ENCODE results near the gene WDR90.

The WDR90 gene

DNA sequence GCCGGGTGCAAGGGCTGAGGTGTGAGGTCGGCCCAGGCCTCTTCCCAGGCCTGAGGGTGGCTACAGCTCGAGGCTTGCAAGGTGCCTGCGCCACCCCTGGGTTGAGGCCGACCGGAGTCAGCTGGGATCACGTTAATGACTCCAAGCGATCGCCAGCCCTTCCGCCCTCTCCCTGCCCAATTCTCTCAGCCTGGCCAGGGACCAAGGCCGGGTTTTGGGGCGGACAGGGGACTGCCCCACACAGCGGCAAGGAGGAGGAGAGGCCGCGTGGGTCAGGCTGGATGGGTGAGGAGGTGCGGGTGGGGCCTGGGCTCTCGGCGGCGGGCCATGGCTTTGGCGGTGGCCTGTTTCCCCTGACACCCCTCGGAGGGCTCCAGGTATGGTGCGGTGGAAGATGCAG is 44.2 kb downstream of the WDR90 start:
- DNase-seq: no peak

DNA sequence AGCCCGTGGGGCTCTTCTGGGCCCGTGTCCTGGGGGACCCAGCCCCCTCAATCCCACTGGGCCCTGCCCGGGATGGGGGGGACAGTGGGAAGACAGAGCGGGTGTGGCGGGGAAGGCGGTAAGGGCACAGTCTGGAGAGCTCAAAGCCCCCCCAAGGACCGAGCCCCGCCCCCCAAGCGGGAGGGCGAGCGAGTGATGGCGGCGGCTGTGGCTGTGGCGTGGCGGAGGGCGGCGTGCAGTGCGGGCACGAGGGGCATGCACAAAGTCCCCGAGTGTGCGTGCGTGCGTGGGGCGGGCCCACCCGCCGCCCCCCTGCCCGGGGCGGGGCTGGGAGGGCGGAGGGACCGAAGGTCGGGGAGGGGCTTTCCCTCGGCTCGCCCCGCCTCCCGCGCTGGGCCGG is 44.6 kb downstream of the WDR90 start:
- no peak for DNase-seq

DNA sequence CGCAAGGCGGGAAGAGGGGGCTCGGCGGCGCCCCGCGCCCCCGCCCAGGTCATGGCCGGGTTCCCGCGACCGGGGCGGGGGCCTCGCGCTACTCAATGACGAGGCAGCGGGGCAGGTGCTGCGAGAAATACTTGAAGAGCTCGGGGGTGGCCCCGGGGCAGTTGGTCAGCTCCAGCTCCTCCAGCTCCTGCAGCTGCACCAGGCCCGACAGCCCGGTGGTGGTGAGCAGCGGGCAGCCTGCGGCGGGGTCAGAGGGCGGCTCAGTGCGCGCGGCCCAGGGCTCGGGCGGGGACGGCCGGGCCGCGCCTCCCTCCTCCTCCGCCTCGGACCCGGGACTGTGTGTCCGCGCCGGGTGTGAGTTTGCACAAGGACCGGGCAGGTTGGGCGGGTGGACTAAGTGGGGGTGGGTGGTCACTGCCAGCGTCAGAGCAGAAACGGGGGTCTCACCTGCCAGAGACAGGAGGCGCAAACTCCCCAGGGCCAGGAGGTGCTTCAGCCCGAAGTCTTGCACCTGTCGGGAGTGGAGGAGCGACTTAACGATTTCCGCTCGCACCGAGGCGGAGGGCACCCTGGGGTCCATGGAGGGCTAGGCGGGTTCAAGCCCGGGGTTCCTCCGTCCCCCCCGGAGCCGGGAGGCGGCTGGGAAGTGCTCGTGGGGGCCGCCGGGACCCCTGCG is 45.2 kb downstream of the WDR90 start:
- DNase-seq: no peak

DNA sequence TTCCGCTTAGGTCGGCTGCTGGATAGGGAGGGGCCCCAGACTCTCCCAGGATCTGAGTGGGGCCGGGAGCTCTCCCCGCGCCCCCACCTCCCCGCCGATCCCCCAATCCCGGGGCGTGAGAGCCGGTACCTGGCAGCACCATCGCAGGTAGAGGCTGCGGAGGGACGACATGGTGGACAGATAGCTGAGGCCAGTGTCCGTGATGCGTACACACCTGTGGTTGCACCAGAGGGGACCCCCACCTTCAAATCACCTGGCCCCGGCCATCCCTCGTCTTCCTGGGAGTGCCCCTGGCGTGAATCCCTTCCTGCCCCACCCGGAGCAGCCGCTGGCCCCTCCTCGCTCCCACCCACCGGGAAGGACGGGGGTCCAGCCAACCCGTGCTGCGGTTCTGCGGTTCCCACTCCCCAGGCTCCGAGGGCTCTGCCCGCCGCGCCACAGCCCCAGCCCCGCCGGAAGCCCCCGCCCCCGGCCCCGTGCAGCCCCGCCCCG is 45.7 kb downstream of the WDR90 start:
- no peak for DNase-seq

DNA sequence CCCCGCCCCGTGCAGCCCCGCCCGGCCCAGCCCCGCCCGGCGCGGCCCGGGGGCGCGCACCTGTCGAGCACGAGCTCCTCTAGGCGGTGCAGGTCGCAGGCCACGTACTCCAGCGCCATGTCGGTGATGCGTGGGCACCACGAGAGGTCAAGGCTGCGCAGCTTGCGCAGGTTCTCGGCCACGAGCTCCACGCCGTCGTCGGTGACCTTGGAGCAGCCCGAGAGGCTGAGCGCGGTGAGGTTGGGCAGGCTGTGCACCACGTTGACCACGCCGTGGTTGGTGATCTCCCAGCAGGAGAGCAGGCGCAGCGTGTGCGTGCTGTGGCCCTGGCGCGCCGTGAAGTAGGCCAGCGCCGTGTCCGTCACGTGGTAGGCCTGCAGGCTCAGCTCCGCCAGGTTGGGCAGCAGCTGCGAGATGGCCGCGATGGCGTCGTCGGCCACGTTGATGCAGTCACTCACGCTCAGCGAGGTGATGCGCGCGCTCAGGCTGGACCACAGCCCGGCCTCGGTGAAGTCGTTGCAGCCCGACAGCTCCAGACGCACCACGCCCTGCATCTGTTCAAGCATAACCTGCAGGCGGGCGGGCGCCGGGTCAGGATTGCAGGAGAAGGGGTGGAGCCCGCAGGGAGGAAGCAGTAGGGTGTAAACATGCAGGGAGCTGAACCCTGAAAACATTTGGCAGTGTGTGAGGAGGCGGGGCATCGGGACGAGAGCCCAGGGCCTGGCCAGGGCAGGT is 46.4 kb downstream of the WDR90 start:
- DNase-seq: peak; percentile 80

DNA sequence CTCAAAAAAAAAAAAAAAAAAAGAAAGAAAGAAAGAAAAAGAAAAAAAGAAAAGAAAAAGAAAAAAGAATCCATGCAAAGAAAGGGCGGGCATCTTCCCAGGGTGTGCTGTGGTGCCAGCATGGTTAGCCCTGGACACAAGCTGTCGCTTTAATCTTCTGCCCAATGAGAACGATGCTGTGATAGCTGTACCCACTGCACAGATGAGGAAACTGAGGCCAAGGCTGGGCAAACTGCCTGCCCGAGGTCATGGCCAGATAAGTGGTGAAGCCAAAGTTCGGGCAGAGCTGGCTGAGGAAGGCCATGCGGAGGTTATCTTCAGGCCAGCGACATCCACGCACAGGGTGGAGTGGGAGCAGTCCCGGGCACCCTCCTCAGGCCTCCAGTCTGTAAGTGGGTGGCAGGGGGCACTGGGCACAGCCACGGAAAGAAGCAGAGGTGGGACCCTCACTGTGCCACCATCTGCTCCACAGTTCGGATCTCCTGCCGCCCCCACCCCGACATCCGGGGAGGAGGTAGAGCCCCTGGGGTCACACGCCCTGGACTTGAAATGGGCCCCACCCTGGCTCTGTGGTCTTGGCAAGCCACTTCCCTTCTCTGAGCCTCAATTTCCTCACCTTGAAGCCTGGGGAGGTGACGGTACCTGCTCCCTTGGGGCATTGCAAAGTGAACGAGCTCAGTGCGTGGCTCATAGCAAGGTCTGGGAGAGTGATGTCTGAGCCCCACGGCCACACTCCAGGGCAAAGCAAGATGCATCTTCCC is 49.9 kb downstream of the WDR90 start:
- no peak for DNase-seq

DNA sequence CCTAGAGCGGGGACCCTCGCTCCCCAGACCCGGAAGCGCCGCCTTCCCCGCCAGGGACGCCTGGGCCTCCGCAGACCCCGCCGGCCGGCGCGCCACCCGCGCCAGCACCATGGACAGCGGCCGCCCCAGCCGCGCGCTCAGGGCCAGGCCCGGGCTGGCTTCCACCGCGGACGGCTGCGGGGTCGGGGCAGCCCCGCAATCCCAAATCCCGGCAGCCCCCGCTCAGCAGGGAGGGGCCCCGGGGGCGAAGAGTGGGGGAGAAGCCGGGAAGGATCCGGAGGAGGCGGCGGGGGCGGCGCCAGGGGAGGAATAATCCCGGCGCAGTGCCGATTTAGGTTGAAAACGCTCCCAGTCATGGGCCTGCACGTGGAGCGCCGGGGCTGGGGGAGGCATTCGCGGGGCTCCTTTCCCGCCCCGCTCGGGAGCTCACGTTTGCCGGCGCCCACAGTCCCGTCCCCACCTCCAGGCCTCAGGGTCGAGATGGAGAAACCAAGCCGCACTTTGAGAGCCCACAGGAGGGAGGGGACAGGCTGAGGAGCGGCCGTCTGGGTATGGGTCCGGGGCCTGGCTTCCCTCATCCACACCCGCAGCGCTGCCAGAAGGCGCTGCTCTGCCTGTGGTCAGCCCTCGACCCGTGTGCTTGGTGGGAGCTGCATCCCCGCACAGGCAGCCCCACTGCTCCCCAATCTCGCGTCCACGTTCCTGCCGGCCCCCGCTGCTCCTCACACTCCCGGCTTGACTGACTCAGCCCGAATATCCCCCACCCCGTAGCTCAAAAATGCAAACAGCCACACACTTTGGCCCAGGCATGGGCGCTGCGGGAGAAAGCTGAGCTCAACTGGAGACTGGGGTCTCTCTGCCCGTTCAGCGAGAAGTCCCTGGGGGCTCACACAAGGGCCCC is 51.8 kb downstream of the WDR90 start:
- DNase-seq: no peak

DNA sequence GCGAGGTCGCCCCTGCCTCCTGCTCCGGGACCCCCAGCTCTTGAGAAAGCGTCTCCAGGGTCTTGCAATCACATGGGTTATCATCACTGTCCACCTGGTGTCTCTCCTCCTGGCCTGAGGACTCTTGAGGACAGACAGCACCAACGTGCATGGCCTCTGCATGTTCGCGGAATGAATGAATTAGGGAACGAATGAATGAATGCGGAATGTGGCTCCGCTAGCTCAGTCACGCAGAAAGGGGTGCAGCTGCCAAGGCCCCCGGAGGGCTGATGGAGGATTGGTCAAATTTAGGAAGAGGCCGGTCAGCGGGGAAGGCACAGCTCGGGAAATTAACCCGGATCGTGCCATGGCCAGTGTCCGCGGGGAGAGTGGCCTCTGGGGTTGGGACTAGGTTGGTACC is 53.2 kb downstream of the WDR90 start:
- DNase-seq: no peak

DNA sequence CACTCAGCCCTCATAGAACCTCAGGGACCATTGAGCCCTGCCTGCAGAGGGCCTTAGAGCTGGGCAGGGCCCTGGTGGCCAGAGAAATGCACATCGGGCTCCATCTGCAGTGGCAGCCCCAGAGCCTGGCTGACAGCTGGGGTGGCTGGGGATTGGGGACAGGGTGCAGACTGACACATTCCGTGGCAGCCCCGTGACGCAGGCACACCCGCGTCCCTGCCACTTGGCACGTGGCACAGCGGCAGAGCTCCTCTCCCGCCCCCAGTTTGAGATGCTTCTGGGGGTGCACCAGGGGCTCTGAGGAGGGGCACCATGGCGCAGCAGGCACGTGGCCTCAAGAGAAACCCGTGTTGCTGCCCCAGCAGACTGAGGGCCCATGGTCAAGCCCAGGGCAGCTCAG is 54.2 kb downstream of the WDR90 start:
- DNase-seq: no peak

DNA sequence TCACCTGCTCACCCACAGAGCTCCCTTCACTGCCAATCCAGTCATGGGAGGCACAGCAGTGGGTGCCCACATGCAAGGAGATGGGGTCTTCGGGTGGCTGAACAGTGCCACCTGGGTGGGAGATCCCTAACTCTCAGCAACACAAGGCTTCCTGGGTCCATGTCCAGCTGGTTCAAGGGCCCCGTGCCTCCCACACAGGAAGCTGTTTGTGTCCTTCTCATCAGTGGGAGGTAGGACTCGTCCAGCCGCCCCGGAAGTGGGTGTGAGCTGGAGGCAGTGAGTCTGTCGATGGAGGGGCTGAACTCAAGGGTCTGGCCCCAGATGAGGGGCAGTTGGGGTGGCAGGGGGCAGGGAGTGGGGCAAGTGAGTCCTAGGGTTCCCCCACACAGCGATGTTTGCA is 54.9 kb downstream of the WDR90 start:
- DNase-seq: no peak

DNA sequence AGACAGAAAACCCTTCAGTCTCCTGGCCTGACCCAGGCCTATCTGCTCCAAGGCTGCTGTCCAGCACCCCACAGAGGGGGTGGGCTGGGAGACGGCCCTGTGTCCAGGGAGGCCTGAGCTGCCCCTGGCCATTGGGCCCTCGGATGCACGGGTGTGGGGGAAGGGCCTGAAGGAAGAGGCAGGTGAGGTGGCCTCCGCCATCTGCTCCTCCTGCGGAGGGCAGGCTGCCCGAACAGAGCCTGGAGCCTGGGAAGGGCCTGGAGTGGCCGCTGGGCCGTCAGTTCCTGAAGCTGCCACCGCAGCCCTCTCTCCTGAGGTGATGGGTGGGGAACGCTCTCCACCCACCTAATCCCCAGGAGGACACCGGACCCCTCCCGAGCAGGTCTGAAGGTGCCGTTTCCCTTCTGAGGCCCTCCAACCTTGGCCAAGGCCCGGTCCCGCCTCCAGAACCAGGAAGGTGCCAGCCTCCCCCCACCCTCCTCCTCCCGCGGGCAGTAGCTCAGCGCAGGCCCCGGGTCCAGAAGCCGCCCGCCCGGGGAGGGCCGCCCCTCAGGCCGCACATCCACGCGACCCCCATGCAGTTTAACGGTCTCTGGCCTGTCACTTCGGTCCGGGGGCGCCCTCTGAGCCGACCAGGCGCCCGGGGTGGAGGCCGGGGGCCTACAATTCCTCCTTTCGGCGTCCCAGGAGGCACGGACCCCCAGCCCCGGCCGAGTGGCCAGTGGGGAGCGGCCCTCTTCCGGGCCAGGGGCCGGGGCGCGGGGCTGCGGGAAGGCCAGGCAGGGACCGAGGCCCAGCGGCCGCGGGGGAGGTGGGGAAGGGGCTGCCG is 55.6 kb downstream of the WDR90 start:
- no peak for DNase-seq

DNA sequence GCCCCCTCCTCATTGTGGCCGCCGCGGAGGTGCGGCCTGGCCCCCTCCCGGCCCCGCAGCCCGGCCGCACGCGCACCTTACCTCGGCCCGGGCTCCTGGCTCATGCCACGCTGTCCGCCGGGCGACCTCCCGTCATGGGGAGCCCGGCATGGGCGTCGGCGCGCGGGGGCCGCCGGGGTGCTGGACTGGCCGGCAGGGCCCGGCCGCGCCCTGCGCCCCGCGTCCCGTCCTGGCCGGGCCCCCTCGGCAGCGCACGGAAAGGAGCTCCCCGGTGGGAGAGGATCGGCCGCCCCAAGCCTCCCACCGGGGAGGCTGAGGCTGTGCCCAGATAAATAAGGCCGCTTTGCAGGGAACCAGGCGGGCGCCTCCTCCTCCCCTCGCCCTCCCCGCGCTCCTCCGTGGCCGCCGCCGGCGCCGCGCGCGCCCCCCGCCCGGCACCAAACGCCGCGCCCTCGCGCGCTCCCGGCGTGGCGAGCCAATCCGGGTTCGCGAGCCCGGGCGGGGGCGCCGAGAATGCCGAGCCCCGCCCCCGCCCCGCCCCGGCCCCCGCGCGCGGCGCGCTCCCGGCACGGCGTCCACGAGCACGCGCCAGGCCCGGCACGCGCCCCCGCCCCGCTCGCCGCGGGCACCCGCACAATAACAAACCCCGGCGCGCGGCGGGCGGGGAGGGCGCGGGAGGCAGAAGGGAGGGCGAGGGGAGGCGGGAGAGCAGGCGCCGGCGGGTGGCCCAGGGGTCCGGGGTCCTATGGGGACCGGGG is 56.4 kb downstream of the WDR90 start, which contains the start of gene FBXL16:
TSS of gene FBXL16 (minus strand) at position 371 of the 758 bp plus-strand sequence. CDS start 8,396 bp downstream, outside the sequence.
- DNase-seq: peak; percentile 62

DNA sequence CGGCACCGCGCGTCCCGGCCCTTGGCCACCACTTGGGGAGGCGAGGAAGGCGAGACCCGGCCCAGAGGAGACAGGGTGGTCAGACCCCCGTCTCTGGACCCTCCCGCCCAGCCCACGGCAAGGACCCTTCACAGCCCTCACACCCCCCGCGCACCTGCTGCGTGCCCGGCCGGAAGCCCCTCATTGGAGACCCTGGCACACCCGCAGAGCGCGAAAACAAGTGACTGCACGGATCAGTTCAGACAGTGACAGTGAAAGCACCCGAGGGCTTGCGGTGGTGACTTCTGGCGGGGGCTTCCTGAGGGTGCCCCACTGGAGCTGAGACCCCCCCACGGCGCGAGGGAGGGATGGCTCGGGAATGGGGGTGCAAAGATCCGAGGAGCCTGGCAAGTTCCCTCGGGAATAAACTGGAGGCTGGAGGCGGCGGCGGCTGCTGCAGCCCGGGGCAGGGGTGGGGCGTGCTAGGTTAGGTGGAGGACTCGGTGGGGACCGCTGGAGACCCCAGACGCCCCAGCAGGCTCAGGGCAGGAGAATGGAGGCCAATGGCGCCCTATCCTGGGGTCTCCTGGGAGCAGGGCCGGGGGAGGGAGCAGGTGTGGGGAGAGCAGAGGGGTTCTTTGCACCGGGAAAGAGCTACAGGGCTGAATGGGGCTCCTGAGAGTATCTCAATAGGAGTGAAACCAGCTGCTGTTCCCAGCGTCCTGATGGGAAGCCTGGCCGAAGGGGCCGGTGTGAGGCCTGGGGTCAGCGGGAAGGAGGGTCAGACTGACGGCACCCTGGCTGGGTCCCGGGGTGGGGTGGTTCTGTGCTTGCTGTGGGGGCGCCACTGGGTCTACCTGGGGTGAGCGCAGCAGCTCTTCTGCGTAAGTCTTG is 57.3 kb downstream of the WDR90 start:
- peak; percentile 29 for DNase-seq

DNA sequence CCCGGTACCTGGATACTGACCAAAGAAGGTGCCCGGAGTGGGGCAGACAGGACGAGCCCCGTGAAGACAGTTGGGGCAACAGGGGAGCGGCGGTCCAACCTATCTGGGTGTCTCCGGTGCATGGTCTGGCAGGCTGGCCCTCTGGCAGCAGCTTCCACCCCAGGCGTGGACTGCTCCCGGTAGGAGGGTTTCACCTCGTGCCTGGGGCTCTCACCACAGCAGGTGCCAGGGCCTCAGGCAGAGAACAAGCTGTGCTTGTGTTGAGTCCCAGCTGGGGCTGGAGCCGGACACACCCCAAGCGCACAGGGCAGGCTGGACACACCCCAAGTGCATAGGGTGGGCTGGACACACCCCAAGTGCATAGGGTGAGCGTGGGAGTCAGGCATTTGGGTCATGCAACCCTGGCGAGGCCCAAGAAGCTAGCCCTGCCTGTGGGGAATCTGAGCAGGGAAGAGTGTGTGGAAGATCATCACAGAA is 57.9 kb downstream of the WDR90 start:
- DNase-seq: no peak

DNA sequence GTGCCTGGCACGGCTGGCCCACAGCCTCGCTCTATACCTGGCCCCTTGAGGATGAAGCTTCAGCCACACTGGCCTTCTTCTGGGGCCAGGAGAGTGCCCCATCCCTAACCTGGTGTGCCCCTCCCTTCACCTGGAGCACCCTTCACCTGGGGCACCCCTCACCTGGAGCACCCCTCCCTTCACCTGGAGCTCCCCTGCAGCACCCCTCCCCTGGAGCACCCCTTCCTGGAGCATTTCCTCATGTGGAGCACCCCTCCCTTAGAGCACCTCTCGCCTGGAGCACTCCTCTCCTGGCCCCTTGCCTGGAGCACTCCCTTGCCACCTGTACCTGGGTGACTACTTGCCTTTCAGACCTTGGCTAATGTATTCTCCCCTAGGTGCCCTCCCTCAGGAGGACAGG is 58.9 kb downstream of the WDR90 start:
- no peak for DNase-seq

DNA sequence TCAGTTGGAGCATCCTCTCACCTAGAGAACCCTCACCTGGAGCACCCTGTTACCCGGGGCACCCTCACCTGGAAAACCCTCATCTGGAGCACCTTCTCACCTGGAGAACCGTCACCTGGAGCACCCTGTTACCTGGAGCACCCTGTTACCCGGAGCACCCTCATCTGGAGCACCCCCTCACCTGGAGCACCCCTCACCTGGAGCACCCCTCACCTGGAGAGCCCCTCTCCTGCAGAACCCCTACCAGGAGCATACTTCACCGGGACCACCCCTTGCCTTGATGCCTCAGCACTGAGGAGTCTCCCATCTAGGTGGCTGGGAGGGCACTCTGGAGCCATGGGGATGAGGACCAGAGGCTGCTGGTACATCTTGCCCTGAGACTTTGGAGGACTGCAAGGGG is 59.8 kb downstream of the WDR90 start:
- no peak for DNase-seq

DNA sequence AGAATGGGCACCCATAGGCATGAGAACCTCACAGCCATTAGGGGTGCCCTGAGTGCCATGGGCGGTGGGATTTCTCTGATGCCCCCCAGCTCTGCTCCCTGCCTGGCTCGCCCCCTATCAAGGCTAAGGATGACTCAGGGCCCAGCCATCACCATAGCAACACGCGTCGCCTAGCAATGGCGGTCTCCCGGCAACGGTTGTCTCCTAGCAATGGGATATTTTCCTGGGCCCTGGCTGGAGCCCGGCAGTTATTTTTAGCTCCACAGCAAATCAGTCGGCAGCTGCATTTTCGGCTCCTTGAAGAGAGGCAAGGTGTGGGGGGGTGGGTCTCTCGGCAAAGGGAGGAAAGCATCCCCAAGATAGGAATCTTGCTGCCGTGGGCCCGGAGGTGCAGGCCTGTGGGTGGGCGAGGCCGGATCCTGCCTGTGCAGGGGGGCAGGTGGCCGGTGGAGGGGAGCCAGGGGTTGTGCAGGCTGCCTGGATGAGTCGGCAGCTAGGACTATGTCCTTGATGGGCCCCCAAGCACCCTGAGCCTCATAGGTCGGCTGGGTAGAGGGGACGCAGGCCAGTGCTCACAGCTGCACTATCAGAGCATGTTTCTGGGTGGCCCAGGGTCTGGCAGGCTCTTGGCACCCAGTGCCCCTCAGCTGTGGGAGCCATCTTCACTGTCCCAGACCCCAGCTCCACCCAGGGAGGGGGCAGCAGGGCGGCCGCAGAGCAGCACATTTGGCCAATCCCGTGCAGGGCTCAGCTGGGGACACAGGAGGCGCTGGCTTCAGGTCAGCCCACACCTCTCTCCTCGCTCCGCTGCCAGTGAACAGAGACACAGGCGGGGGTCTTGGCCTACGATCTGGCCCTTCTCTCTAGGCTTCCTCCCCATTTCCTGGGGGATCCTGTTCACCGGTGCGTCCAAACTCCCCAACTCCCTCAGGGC is 60.7 kb downstream of the WDR90 start:
- peak; percentile 87 for DNase-seq

DNA sequence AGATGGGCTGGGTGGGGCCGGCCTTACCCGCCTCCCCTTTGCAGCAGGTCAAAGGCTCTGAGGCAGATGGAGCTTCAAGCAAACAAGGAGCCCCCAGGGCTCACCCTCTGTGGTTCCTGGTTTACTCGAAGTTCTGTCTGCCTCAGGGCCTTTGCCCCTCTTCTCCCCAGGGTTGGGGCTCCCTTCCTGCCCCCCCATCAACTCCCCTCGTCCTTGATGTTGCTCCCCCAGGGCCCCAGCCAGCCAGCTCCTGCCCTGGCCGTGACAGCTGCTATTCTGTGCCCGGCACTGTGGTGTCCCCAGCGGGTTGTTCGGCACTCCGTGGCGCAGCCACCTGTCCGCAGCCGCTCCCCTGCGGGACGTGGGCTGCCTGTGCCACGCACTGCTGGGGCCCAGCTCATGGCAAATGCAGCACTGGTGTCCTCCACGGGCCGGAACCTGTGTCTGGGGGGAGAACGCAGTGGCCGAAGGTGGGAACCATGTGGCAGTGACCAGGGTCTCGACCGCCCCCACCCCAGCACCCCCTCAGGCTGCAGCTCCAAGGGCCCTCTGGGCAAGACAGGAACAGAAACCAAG is 61.4 kb downstream of the WDR90 start:
- DNase-seq: no peak
